Right lobe of liver (tissue), 6 donors: Measurements from ENCODE around the gene CYCS. TPM values are rescaled to one million over a fixed set of nuclear protein-coding genes. Genes with fewer than 3 reads are reported as not detected.

Experiments used
- ATAC-seq, 4 donors: fragments of 200-7000 bp; cut with Tn5 transposase; one replicate each; pipeline ENCODE4 v1.9.1; 2020; ENCODE audit warnings: mild to moderate bottlenecking in 4 of 4, moderate library complexity in 4 of 4
- DNase-seq, 3 donors: peaks; one replicate each; pipeline ENCODE4 v3.0.0-alpha.2; 2020
- H3K27ac ChIP-seq, 3 donors: fragments of 200-600 bp; one replicate each; pipeline ENCODE4 v1.8.0; 2022
- H3K27me3 ChIP-seq, 2 donors: fragments of 200-600 bp; one replicate each; pipeline ENCODE4 v1.8.0; 2022
- H3K36me3 ChIP-seq, 4 donors: fragments of 200-600 bp; sonication (generic) in 1 of 4; one replicate each; pipeline versions ENCODE4 v1.5.1 to v1.8.0; 2017 to 2022; ENCODE audit warnings: control low read depth in 1 of 4
- H3K4me1 ChIP-seq, 4 donors: fragments of 200-600 bp; sonication (generic) in 1 of 4; one replicate each; pipeline versions ENCODE4 v1.5.1 to v1.8.0; 2017 to 2022; ENCODE audit warnings: control low read depth in 1 of 4
- H3K4me3 ChIP-seq, 3 donors: fragments of 200-600 bp; one replicate each; pipeline ENCODE4 v1.8.0; 2022
- H3K9me3 ChIP-seq, 4 donors: fragments of 200-600 bp; sonication (generic) in 1 of 4; one replicate each; pipeline versions ENCODE4 v1.5.1 to v1.8.0; 2017 to 2022; ENCODE audit warnings: control low read depth in 1 of 4
- CTCF ChIP-seq, 4 donors: fragments of 200-600 bp in 3 of 4; fragments of 450-650 bp in 1 of 4; IDR thresholded peaks; one replicate each; pipeline versions ENCODE4 v1.5.1 to v1.8.0; 2016 to 2022; ENCODE audit warnings: antibody characterized with exemption in 4 of 4, mild to moderate bottlenecking in 2 of 4
- POLR2A ChIP-seq: fragments of 450-650 bp; IDR thresholded peaks from one replicate; pipeline ENCODE4 v1.6.1; 2017; ENCODE audit warnings: antibody characterized with exemption, mild to moderate bottlenecking
- WGBS: methylation state at CpG from one replicate; pipeline ENCODE4 v1.1.6; 2018; ENCODE audit warnings: low coverage, low lambda C conversion rate; ENCODE audit not compliant: insufficient coverage; ENCODE audit errors: missing lambda C conversion rate; 5-methylcytosine and 5-hydroxymethylcytosine counted together
- intact Hi-C, 2 donors: fragments of 100-400 bp; cut with DNase I; formaldehyde crosslinking; loops; one replicate each; pipeline versions ENCODE4 v1.11.2 to v1.14.1; 2022
- long read RNA-seq: library from polyadenylated mRNA; unstranded; transcript quantifications from one replicate; pipeline ENCODE4 v2.0.0, GENCODE V29; 2019
- total RNA-seq, 6 experiments: library from RNA; depleted of rRNA in 2 of 6; stranded (reverse); fragments of >200 nt in 2 of 6; fragmentation: NEBNext Ultra II Directional in 3 of 6; extraction: Animal tissue kit (Norgen Biotek cat#: 25700) in 3 of 6; gene quantifications; one replicate each; pipeline versions ENCODE4 v1.1.0 to v1.2.4, GENCODE V29; 2016 to 2023
- donor health status: DM: no; HTN: yes; CAD: no.
- donor health status: DM: no; HTN: no; CAD: no.
- donor health status: DM: no; HTN: no; CAD: no.
- donor health status: DM: no; HTN: yes; CAD: no.
- donor health status: DM: no; HTN: yes; CAD: no.

The CYCS gene
- total RNA-seq = 10 to 100 TPM; 45.8 to 79.9 (median 52.8) TPM
- long read RNA-seq, full-length matches to known transcripts = 13 of 13 reads
- long read RNA-seq, partial matches to known transcripts = 0 of 13 reads
- long read RNA-seq, other reads (novel, unspliced or antisense) = 0 of 13 reads

- ATAC-seq (peak; percentile 91 to 97 (median 95)), DNase-seq (peak; percentile 99 to 100 (median 100))
- H3K4me3 ChIP-seq = peak within 1 kb of the TSS; percentile 63 to 95 (median 82)
- 2% methylated on average over 12 of the region's 67 CpGs for WGBS
- peak within 1 kb of the TSS; percentile 92 to 98 (median 94) for H3K27ac ChIP-seq
- intact Hi-C loops = no loop called here
- peaks cover 0 to 27% (median 9%) of the 10 kb centered on the region in 4 donors for H3K36me3 ChIP-seq
- no peaks in the 10 kb centered on the region for H3K27me3 ChIP-seq
- TF ChIP-seq CTCF (IDR thresholded peaks at IDR 0.05) (no peak), POLR2A (peak; percentile 99)
- peaks cover 0 to 7% (median 2%) of the 10 kb centered on the region in 4 donors for H3K4me1 ChIP-seq
- no peaks in the 10 kb centered on the region for H3K9me3 ChIP-seq
Measured at GRCh38 chr7:25125137-25125946, at the start of gene CYCS. CYCS (minus strand) TSS chr7:25125260; CDS start chr7:25124119, 1,141 bp downstream.

GRCh38 chr7:25173184-25173583 is 48.1 kb upstream of the CYCS start:
- 51% methylated on average over 4 of the region's 4 CpGs for WGBS
- DNase-seq (no peak), ATAC-seq (no peak)
- Histone ChIP-seq H3K4me1 (peaks cover 0 to 3% (median 0%) of the 10 kb centered on the region in 4 donors), H3K27me3 (no peaks in the 10 kb centered on the region), H3K9me3 (no peaks in the 10 kb centered on the region), H3K36me3 (no peaks in the 10 kb centered on the region), H3K27ac (no peak overlapping the region), H3K4me3 (no peak overlapping the region)
- no peak for TF ChIP-seq CTCF (IDR thresholded peaks at IDR 0.05)
- TF ChIP-seq POLR2A = no peak
- intact Hi-C loops = no loop called here

GRCh38 chr7:25171516-25171915 is 46.5 kb upstream of the CYCS start:
- Histone ChIP-seq H3K27ac (no peak overlapping the region), H3K27me3 (no peaks in the 10 kb centered on the region), H3K4me3 (no peak overlapping the region), H3K4me1 (peaks cover 0 to 9% (median 0%) of the 10 kb centered on the region in 4 donors), H3K36me3 (no peaks in the 10 kb centered on the region), H3K9me3 (no peaks in the 10 kb centered on the region)
- no peak for DNase-seq
- intact Hi-C loops = no loop called here
- TF ChIP-seq CTCF (IDR thresholded peaks at IDR 0.05) (no peak), POLR2A (no peak)
- no peak for ATAC-seq
- WGBS = no CpG with 5 or more reads among the region's 1 CpG

- no peaks in the 10 kb centered on the region for H3K36me3 ChIP-seq
- WGBS = 75% methylated on average over 1 of the region's 1 CpG
- H3K9me3 ChIP-seq = no peaks in the 10 kb centered on the region
- no peak overlapping the region for H3K27ac ChIP-seq
- no peak for DNase-seq
- H3K4me3 ChIP-seq = no peak overlapping the region
- peak in 1 of 4 donors; percentile 56 for ATAC-seq
- intact Hi-C loops = no loop called here
- TF ChIP-seq POLR2A (no peak), CTCF (IDR thresholded peaks at IDR 0.05) (no peak)
- peaks cover 0 to 9% (median 0%) of the 10 kb centered on the region in 4 donors for H3K4me1 ChIP-seq
- no peaks in the 10 kb centered on the region for H3K27me3 ChIP-seq
Measured at GRCh38 chr7:25171071-25171470, 46.0 kb upstream of the CYCS start.
